HG03354 (cell line): ENCODE measurements around the gene BICC1.

Experiments used
- ATAC-seq: cut with Tn5 transposase; IDR thresholded peaks from one replicate; pipeline ENCODE4 v1.9.1; 2021; ENCODE audit warnings: mild to moderate bottlenecking; ENCODE audit not compliant: unreplicated experiment, poor library complexity, severe bottlenecking

The BICC1 gene

DNA sequence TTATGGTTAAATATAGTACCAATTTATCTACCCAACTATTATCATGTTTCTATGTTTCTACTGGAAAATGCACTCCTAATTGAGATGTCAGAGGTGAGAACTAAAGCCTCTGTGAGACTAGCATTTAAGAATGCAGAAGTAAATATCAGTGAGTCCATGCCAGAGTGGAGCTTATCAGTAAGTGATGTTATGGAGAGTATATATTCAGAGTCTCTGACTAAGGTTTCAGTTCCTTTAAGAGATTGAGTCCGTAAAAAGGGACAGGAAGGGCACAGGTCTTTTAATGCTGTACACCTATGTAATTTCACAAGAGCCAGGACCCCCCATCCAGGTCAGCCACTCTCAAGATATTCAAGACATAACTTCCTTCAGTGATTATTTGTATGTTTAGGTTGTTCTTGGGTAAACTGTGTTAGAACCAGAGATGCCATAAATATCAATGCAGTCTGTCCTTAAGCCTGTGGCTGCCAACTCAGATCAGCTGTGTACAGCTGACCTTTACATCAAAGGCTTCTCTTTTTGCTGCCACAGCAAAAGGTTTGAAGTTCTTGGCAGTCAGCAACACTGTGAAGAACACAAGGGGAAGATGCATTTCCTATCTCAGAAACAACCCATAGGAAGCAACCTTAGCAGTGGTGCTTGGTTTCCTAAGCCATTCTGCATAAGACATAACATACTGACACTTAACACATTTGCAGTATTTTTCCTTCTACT lies 244.8 kb downstream of the BICC1 start:
- no peak for ATAC-seq

GRCh38 chr10:58758321-58758720 lies 245.6 kb downstream of the BICC1 start:
- ATAC-seq = no peak

- no peak for ATAC-seq
Observed at GRCh38 chr10:58764087-58764747, 251.5 kb downstream of the BICC1 start.

- no peak for ATAC-seq
Observed at GRCh38 chr10:58765910-58766309, 253.2 kb downstream of the BICC1 start.

DNA sequence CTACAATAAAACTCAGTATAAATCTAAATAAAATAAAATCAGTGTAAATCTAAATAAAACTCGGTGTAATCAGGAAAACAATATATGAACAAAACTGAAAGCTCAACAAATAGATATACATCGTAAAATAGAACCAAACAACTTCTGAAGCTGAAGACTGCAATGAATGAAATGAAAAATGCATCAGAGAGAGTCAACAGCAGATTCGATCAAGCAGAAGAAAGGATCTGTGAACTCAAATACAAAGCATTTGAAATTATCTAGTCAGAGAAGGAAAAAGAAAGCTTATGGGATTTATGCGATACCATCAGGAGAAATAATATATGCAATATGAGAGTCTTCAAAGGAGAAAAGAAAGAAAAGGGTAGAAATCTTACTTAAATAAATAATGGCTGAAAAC lies 255.0 kb downstream of the BICC1 start:
- no peak for ATAC-seq

DNA sequence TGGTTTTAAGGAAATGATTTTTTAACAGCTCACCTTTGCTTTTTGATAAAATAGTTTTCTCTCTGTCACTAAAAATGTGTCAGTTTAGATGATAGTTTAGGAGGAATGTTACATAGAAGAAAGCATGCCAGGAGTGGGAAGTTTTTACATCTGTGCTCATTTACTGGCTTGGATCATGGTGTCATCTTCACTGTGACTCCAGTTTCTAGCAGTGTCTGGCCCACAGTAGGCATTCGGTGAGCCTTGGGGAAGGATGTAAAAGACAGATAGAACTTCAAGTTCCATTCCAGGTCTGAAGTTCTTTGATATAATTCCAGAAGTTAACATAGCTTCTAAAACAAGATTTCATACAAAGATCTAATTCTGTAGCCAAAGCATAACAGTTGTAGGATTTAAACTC lies 259.2 kb downstream of the BICC1 start:
- ATAC-seq = no peak

DNA sequence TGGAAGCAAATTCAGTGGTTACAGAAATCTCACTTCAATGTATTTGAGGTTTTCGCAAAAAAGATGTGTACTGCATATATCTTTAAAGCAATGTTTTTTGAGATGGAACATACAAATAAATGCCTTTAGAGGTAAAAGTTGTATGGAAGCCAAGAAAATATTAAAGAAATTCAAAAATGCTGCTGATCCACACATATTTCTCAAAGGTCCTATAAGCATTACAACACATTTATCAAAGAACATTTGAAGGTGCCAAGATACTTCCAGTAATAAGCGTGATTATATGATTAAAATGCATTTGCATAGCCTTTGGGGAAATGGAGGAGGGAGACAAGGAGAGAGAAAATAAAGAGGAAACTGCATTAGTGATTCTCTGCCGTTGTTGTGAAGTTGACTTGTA lies 260.1 kb downstream of the BICC1 start:
- no peak for ATAC-seq

DNA sequence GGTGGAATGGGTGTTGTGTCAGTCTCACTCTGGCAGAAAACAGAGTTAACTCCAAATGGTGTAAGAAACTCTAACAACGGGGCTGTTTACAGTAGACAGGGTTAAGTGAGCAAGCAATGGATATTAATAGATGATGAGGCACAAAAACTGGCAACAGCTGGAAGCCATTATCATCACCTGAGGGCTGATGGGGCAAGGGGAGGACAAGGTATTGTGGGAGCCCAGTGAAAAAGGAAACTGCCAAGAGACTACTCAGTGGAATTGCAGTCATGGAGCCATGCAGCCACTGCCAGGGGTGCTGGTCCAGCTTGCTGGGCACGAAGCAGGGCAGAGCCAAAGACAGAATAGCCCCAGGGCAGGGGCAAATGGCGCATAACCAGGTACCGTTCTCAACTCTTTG lies 260.7 kb downstream of the BICC1 start:
- no peak for ATAC-seq

DNA sequence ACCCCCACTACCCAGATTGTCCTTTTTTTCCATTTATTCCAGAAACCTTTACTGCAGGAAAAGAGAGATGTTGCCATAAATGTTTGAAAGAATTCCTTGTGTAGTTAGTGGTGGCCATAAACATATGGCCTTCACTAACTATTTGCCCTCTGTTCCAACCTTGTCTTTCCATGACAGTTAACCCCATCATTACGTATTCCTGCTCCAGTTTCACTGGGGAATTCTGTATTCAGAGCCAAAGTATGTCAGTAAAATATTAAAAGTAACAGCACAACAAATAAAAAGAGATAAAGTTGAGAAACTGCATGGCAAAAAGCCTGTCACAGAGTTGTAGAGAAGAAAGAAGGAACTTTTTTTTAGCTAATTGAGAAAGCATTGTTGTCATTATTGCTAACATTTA lies 261.3 kb downstream of the BICC1 start:
- ATAC-seq = no peak

DNA sequence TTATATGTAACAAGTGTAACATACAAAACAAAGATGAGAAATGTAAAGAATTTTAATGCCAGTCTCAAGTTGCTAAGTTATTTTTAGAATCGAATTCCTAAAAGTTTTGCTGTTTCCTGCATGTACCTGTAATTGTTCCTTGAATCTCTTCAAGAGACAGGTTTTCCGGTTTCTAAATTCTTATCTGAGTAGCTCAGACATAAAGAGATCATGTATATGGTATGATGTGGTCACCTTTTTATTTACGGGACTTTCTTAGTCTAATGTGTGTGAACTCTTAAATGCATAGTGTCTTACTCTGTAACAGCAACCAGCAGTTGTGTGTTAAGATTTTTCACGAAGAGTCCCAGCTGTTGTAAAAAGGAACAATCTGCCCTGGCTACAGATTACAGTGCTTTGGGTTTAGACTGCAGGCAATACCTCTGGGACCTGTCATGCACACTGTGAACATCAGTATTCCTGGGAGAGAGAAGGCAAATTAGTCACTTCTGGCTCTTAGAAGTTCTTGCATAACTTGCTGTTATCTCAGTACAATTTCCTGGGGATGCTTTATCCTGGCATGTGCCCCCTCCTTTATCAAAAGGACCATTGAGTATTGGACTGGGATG lies 263.4 kb downstream of the BICC1 start:
- no peak for ATAC-seq

DNA sequence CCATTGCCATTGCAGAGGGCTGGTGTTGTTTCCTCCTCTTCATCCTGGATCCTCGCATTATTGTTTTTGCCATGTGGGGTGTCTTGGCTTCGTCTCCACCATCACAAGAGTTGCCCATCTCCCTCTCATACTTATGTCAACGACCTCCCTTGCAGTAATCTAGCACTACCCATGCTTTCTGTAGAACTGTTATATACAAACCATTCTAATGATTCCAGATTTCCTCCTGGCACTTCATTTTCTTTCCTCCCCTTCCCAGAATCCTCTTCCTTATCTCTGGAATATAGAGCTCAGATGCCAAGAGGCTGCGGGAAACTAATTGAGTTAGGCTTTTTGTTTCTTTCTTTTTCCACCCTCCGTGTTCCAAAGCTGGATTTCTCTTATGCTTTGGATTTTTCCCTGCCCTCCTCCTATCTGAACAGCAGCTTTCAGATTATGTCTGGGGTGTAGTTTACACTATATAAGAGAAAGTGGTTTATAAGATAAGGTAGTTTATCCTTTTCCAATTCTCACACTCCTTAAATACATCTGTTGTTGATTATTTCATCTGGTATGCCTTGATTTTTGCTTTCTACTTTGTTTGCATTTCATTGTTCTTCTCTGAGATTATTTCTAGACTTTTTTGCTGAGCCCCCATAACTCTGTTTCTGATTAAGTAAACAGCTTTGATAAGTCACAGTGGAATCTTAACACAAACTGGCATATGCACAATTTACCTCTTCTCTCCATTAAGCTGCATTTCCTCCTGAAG lies 264.1 kb downstream of the BICC1 start:
- ATAC-seq = no peak

GRCh38 chr10:58778966-58779365 lies 266.3 kb downstream of the BICC1 start:
- no peak for ATAC-seq

- no peak for ATAC-seq
Observed at GRCh38 chr10:58779594-58779993, 266.9 kb downstream of the BICC1 start.

GRCh38 chr10:58780476-58780875 lies 267.8 kb downstream of the BICC1 start:
- ATAC-seq = no peak

DNA sequence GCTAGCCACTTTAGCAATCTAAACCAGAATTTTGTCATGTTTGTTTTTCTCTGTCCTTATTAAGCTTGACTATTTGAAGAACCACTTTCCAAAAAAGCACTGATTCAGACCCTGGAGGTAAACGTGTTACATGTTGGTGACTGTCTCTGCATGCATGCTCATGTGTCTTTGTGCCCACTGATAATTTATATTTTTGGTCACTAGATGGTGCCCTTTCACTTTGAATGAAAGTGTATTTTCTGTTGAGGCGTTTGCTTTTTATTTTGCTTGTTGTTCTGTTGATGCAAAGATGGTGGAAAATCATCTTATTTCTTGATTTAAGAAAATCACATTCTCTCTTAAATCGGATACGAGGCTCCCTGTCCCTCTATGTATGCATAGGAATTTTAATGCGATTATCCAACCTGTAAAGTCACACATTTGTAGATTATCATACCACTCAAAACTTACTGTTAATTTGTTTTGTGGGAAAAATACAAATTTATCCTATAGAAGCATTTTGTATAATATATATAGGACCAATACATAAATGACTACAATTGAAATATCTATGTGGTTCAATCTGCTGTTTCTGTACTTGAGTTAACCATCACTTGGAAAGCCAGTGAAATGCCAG lies 269.3 kb downstream of the BICC1 start:
- ATAC-seq = peak; percentile 76

DNA sequence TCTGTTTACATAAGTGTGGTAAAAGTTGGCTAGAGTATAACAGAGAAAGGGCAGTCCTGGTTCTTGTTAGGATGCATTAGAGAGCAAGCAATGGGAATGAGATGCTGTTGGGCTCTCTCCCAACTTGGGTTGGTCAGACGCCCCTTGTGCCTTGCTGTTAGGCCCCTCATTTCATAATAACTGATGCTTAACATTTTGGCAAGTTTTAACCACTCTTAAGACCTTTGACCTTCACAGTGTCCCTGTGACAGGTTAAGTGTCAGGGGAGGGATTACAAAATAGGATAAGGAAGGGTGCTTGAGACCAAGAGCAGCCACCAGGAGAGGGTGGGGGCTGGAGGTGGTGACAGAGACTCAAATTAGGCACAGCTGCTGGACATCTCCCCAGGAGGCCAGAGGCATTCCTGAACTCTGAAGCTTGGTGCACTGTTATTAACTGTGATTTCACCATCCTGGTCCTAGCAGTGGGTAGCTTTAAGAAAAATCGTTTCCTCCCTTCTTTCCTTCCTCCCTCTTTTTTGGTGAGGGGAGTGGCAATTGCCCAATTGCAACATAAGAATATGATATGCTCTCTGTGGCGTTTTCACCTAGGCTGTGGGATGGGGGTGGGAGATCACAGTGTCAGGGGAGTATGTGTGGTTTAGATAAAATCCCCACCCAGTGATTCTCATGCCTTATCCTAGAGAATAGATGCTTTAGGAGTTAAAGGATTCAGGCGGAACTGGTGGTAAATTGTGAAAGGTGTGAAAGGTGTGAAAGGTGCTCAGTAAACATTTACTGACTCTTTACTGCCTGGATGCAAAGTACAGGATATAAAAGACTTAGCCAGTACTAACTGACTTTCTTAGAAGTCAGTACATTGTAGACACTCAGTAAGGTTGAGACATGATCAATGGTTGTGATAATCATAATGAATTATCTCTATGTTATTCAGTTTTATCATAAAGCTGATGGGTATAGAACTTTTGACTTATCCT lies 270.5 kb downstream of the BICC1 start:
- ATAC-seq = no peak

DNA sequence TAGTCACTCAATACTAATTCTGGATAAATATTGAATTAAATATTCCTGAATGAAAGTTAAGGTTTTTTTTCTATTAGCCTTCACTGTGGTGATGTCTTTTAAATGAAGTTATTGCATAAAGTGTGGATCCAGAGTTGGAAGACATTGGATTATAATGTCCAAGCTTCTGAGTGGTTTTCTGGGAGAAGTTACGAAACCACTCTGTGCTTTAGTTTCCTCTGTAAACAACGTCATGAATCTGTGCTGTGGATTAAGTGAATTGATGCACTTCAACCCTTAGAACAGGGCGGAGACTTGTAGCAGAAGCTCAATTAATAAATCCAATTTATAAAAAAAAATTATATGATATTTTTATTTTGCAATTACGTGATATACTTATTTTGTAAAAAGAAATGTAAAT lies 271.7 kb downstream of the BICC1 start:
- ATAC-seq = no peak

DNA sequence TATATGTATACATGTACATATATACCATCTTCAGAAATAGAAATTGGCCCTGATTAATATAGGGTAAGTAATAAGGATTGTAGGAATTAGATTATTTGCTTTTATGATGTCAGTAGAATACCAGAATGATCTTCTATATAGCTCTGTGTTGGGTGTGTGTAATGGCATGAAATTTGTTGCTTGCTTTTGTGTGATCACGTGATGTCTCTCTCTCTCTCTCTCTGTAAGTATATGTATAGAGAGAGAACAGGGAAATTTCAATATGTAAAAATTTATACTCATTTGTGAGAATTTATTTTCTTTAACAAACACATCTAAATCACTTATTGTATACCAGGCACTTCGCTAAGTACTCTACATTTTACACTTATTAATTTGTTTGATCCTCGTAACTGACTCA lies 272.7 kb downstream of the BICC1 start:
- ATAC-seq = no peak

DNA sequence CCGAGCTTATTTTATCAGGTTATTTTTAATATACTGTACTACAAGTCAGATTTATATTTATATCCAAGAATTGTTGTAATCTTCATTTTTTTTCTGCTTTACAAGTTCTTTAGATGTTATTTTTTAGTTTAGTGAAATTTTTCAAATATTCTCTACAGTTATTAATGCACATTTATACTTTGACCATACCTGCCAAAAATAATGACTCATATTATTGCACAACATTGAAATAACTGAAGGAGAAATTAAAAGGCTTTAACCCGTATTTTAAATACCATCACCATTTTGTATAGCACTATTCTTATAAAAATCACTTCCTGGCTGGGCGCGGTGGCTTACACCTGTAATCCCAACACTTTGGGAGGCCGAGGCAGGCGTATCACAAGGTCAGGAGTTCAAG lies 278.5 kb downstream of the BICC1 start:
- no peak for ATAC-seq
